Endothelial cell (in vitro differentiated cells): ENCODE results near the gene CLEC4F. TPM values are rescaled to one million over a fixed set of nuclear protein-coding genes. Genes with fewer than 3 reads are reported as not detected.

Source experiments
- DNase-seq: peaks from one replicate; pipeline ENCODE4 v3.0.0; 2021; ENCODE audit warnings: low spot score
- H3K27ac Mint-ChIP-seq: one replicate; pipeline ENCODE4 v1.8.0; 2021; ENCODE audit warnings: mixed read lengths, inconsistent platforms; ENCODE audit not compliant: unreplicated experiment
- H3K27me3 Mint-ChIP-seq: one replicate; pipeline ENCODE4 v1.8.0; 2021; ENCODE audit warnings: mild to moderate bottlenecking, moderate library complexity, mixed read lengths, inconsistent platforms; ENCODE audit not compliant: unreplicated experiment
- H3K36me3 Mint-ChIP-seq: one replicate; pipeline ENCODE4 v1.8.0; 2021; ENCODE audit warnings: mild to moderate bottlenecking, low read depth, mixed read lengths, inconsistent platforms; ENCODE audit not compliant: unreplicated experiment
- H3K4me1 Mint-ChIP-seq: one replicate; pipeline ENCODE4 v1.8.0; 2021; ENCODE audit warnings: mild to moderate bottlenecking, mixed read lengths, inconsistent platforms; ENCODE audit not compliant: unreplicated experiment
- H3K4me3 Mint-ChIP-seq: one replicate; pipeline ENCODE4 v1.8.0; 2021; ENCODE audit warnings: mild to moderate bottlenecking, mixed read lengths, inconsistent platforms; ENCODE audit not compliant: unreplicated experiment
- H3K9me3 Mint-ChIP-seq: one replicate; pipeline ENCODE4 v1.8.0; 2021; ENCODE audit warnings: mixed read lengths, inconsistent platforms; ENCODE audit not compliant: unreplicated experiment
- CTCF ChIP-seq: fragments of 200-600 bp; sonication (generic); IDR thresholded peaks from one replicate; pipeline ENCODE4 v1.5.0; 2021; ENCODE audit warnings: antibody characterized with exemption; ENCODE audit not compliant: unreplicated experiment
- total RNA-seq: library from RNA; stranded (reverse); fragmentation: NEBNext Ultra II Directional; extraction: Animal tissue kit (Norgen Biotek cat#: 25700); gene quantifications from one replicate; pipeline ENCODE4 v1.2.1, GENCODE V29; 2021; ENCODE audit not compliant: unreplicated experiment

Gene CLEC4F
- total RNA-seq, 1 donor from 2014 or later: 0.23 TPM

- Mint-ChIP-seq H3K4me1 (peaks cover 40% of the 10 kb centered on the region), H3K27me3 (peaks cover 9% of the 10 kb centered on the region), H3K4me3 (no peak overlapping the region), H3K36me3 (peaks cover 17% of the 10 kb centered on the region), H3K27ac (no peak overlapping the region), H3K9me3 (no peaks in the 10 kb centered on the region)
- TF ChIP-seq CTCF: no peak
- no peak for DNase-seq
These were observed 17.9 kb upstream of the CLEC4F start for GRCh38 chr2:70837980-70838925.

- Mint-ChIP-seq H3K9me3 (no peaks in the 10 kb centered on the region), H3K27me3 (peaks cover 9% of the 10 kb centered on the region), H3K4me1 (peaks cover 48% of the 10 kb centered on the region), H3K4me3 (peak within 1 kb of the TSS; percentile 26), H3K27ac (peak within 1 kb of the TSS; percentile 20), H3K36me3 (peaks cover 16% of the 10 kb centered on the region)
- no peak for TF ChIP-seq CTCF
- no peak for DNase-seq
These were observed 15.2 kb upstream of the CLEC4F start, which contains the start of gene CD207 for GRCh38 chr2:70835643-70836042. Gene CD207, minus strand, starts transcription at chr2:70835816. Its CDS starts 40 bp downstream, at chr2:70835776.

- Mint-ChIP-seq H3K36me3 (peaks cover 16% of the 10 kb centered on the region), H3K27me3 (peaks cover 9% of the 10 kb centered on the region), H3K4me1 (peaks cover 54% of the 10 kb centered on the region), H3K9me3 (no peaks in the 10 kb centered on the region), H3K4me3 (no peak overlapping the region), H3K27ac (no peak overlapping the region)
- DNase-seq: no peak
- no peak for TF ChIP-seq CTCF
These were observed 14.5 kb upstream of the CLEC4F start for GRCh38 chr2:70834881-70835280.

- Mint-ChIP-seq H3K36me3 (peaks cover 16% of the 10 kb centered on the region), H3K27me3 (peaks cover 12% of the 10 kb centered on the region), H3K4me3 (no peak overlapping the region), H3K9me3 (no peaks in the 10 kb centered on the region), H3K27ac (peak overlapping the region; percentile 10), H3K4me1 (peaks cover 62% of the 10 kb centered on the region)
- TF ChIP-seq CTCF: no peak
- no peak for DNase-seq
These were observed 13.7 kb upstream of the CLEC4F start for GRCh38 chr2:70834106-70834505.

- Mint-ChIP-seq H3K4me1 (peaks cover 65% of the 10 kb centered on the region), H3K4me3 (no peak overlapping the region), H3K36me3 (peaks cover 20% of the 10 kb centered on the region), H3K9me3 (no peaks in the 10 kb centered on the region), H3K27me3 (peaks cover 12% of the 10 kb centered on the region), H3K27ac (no peak overlapping the region)
- no peak for TF ChIP-seq CTCF
- no peak for DNase-seq
These were observed 12.8 kb upstream of the CLEC4F start for GRCh38 chr2:70833246-70833645.
